HG03135 (cell line): Measurements from ENCODE around the gene NELL1.

Source experiments
- ATAC-seq: cut with Tn5 transposase; IDR thresholded peaks from one replicate; pipeline ENCODE4 v1.9.1; 2021; ENCODE audit warnings: mild to moderate bottlenecking, moderate library complexity; ENCODE audit not compliant: unreplicated experiment

The NELL1 gene

GRCh38 chr11:20661850-20662249, 7.5 kb upstream of the NELL1 start:
- no peak for ATAC-seq

- ATAC-seq, result no peak
These were observed 1.1 kb upstream of the NELL1 start for GRCh38 chr11:20668131-20668809.

GRCh38 chr11:20669820-20670684, 666 bp downstream of the NELL1 start:
- ATAC-seq, result no peak

GRCh38 chr11:20670932-20671403, 1.6 kb downstream of the NELL1 start:
- no peak for ATAC-seq

GRCh38 chr11:20671856-20672546, 2.6 kb downstream of the NELL1 start:
- no peak for ATAC-seq

- no peak for ATAC-seq
These were observed 3.2 kb downstream of the NELL1 start for GRCh38 chr11:20672575-20672974.

GRCh38 chr11:20676658-20677057, 7.3 kb downstream of the NELL1 start:
- no peak for ATAC-seq

GRCh38 chr11:20688761-20689160, 19.4 kb downstream of the NELL1 start:
- ATAC-seq, result no peak

GRCh38 chr11:20707876-20708275, 38.5 kb downstream of the NELL1 start:
- no peak for ATAC-seq

- no peak for ATAC-seq
These were observed 43.5 kb downstream of the NELL1 start for GRCh38 chr11:20712912-20713311.

- no peak for ATAC-seq
These were observed 46.1 kb downstream of the NELL1 start for GRCh38 chr11:20715464-20715863.

GRCh38 chr11:20715931-20716330, 46.5 kb downstream of the NELL1 start:
- ATAC-seq, result no peak

GRCh38 chr11:20719821-20720220, 50.4 kb downstream of the NELL1 start:
- no peak for ATAC-seq

GRCh38 chr11:20723366-20723765, 54.0 kb downstream of the NELL1 start:
- ATAC-seq, result no peak

GRCh38 chr11:20729597-20730105, 60.3 kb downstream of the NELL1 start:
- ATAC-seq, result no peak

GRCh38 chr11:20731676-20732215, 62.4 kb downstream of the NELL1 start:
- ATAC-seq, result no peak

GRCh38 chr11:20739107-20739506, 69.7 kb downstream of the NELL1 start:
- ATAC-seq, result no peak

- ATAC-seq, result no peak
These were observed 70.2 kb downstream of the NELL1 start for GRCh38 chr11:20739577-20739976.

GRCh38 chr11:20754933-20755332, 85.5 kb downstream of the NELL1 start:
- ATAC-seq, result no peak

GRCh38 chr11:20759541-20759940, 90.2 kb downstream of the NELL1 start:
- no peak for ATAC-seq

- no peak for ATAC-seq
These were observed 91.4 kb downstream of the NELL1 start for GRCh38 chr11:20760811-20761210.
